ENCODE results near the gene ZSWIM1. TPM values are rescaled to one million over a fixed set of nuclear protein-coding genes. Genes with fewer than 3 reads are reported as not detected.

The ZSWIM1 gene
- total and polyA plus RNA-seq, 2 of the 13 experiments (the other 11 are each of a cell fraction or from before 2014, with no cell fraction given), result 9.5 to 11.7 TPM

DNA sequence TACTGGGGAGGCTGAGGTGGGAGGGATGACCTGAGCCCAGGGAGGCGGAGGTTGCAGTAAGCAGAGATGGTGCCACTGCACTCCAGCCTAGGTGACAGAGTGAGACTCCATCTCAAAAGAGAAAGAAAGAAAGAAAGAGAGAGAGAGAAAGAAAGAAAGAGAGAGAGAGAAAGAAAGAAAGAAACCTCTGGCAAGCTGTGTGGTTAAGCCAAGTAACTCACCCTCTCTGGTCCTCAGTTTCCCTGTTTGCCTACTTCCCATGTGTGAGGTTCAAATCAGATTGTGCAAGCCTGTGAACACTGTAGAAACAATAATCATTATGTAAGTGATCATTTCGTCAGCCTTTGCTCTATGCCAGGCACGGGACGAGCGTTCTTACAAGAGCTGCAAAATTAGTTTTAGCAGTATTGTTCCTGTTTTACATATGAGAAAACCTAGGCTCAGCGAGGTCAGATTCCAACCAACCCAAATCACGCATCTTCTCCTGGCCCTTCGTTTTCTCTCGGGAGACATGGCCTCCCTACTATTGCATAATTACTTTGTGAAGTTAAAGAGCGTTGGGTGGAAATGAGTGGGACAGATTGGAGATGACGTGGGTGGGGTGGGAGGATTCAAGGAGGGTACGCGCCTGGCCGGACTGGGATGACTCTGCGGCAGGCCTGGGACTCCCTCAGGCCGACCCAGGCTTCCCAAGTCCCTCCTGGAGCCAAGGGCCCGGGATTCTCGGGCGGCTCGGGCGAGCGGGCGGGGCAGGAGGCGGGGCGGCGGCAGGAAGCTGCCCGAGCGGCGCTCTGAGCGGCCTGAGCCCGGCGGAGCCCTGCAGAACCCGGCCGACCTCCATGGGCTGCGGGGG is 47.8 kb upstream of the ZSWIM1 start, which contains the start of gene SNX21 (continued):
- TF ChIP-seq SRSF4 (IDR thresholded peaks at IDR 0.05; ENCODE audit: low read depth, low read length, poor library complexity, severe bottlenecking) (no peak), PAF1 (CRISPR knock-in tag; IDR thresholded peaks at IDR 0.05) (no peak), BRCA1 (CRISPR knock-in tag; IDR thresholded peaks at IDR 0.05) (peak; percentile 24; the same call in 1 of the 2 replicates), PITX1 (CRISPR knock-in tag; IDR thresholded peaks at IDR 0.05) (peak; percentile 26; the same call in 1 of the 2 replicates), MIER2 (CRISPR knock-in tag; IDR thresholded peaks at IDR 0.05) (no peak), CHD4 (IDR thresholded peaks at IDR 0.05; ENCODE audit: borderline replicate concordance, low read length) (no peak; the same call in 1 of the 2 replicates), RCOR2 (CRISPR knock-in tag; IDR thresholded peaks at IDR 0.05) (peak; percentile 16; the same call in 1 of the 2 replicates), KDM1A (CRISPR knock-in tag; IDR thresholded peaks at IDR 0.05) (no peak; the same call in 1 of the 2 replicates), ZFY (CRISPR knock-in tag; IDR thresholded peaks at IDR 0.05) (peak; percentile 94), SRF (IDR thresholded peaks at IDR 0.05; ENCODE audit: low read depth, low read length) (no peak), HNRNPK (IDR thresholded peaks at IDR 0.05; ENCODE audit: low read depth, low read length, poor library complexity, severe bottlenecking) (peak; percentile 70), ERF (CRISPR knock-in tag; IDR thresholded peaks at IDR 0.05) (peak; percentile 1), ZNF333 (CRISPR knock-in tag; IDR thresholded peaks at IDR 0.05; ENCODE audit: borderline replicate concordance) (no peak), NFE2 (CRISPR knock-in tag; IDR thresholded peaks at IDR 0.05) (no peak), ZBTB42 (CRISPR knock-in tag; IDR thresholded peaks at IDR 0.05) (no peak), JDP2 (CRISPR knock-in tag; IDR thresholded peaks at IDR 0.05; ENCODE audit: borderline replicate concordance) (no peak), ESRRA (CRISPR knock-in tag; IDR thresholded peaks at IDR 0.05; ENCODE audit: low read depth) (no peak; the same call in 1 of the 2 replicates), ZNF556 (CRISPR knock-in tag; IDR thresholded peaks at IDR 0.05; ENCODE audit: borderline replicate concordance) (no peak; the same call in 1 of the 2 replicates), NCOA1 (CRISPR knock-in tag; IDR thresholded peaks at IDR 0.05) (peak; percentile 46), FOXK1 (CRISPR knock-in tag; IDR thresholded peaks at IDR 0.05; ENCODE audit: borderline replicate concordance, low read depth) (no peak), NPAS2 (CRISPR knock-in tag; IDR thresholded peaks at IDR 0.05; ENCODE audit: borderline replicate concordance) (no peak), TEAD3 (CRISPR knock-in tag; optimal IDR thresholded peaks at IDR 0.05; ENCODE audit: borderline replicate concordance) (peak; percentile 12), JUNB (CRISPR knock-in tag; IDR thresholded peaks at IDR 0.05; ENCODE audit: borderline replicate concordance) (no peak), YEATS4 (CRISPR knock-in tag; IDR thresholded peaks at IDR 0.05; ENCODE audit: borderline replicate concordance) (peak; percentile 95), RFX5 (IDR thresholded peaks at IDR 0.05; ENCODE audit: low read depth, low read length) (no peak), POLR2AphosphoS2 (IDR thresholded peaks at IDR 0.05; ENCODE audit: low read depth, low read length) (no peak)
- TF ChIP-seq, protein P1, sequence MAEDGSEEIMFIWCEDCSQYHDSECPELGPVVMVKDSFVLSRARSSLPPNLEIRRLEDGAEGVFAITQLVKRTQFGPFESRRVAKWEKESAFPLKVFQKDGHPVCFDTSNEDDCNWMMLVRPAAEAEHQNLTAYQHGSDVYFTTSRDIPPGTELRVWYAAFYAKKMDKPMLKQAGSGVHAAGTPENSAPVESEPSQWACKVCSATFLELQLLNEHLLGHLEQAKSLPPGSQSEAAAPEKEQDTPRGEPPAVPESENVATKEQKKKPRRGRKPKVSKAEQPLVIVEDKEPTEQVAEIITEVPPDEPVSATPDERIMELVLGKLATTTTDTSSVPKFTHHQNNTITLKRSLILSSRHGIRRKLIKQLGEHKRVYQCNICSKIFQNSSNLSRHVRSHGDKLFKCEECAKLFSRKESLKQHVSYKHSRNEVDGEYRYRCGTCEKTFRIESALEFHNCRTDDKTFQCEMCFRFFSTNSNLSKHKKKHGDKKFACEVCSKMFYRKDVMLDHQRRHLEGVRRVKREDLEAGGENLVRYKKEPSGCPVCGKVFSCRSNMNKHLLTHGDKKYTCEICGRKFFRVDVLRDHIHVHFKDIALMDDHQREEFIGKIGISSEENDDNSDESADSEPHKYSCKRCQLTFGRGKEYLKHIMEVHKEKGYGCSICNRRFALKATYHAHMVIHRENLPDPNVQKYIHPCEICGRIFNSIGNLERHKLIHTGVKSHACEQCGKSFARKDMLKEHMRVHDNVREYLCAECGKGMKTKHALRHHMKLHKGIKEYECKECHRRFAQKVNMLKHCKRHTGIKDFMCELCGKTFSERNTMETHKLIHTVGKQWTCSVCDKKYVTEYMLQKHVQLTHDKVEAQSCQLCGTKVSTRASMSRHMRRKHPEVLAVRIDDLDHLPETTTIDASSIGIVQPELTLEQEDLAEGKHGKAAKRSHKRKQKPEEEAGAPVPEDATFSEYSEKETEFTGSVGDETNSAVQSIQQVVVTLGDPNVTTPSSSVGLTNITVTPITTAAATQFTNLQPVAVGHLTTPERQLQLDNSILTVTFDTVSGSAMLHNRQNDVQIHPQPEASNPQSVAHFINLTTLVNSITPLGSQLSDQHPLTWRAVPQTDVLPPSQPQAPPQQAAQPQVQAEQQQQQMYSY (CRISPR knock-in tag; IDR thresholded peaks at IDR 0.05), result peak; percentile 95
- TF ChIP-seq, protein P2, sequence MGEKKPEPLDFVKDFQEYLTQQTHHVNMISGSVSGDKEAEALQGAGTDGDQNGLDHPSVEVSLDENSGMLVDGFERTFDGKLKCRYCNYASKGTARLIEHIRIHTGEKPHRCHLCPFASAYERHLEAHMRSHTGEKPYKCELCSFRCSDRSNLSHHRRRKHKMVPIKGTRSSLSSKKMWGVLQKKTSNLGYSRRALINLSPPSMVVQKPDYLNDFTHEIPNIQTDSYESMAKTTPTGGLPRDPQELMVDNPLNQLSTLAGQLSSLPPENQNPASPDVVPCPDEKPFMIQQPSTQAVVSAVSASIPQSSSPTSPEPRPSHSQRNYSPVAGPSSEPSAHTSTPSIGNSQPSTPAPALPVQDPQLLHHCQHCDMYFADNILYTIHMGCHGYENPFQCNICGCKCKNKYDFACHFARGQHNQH (CRISPR knock-in tag; IDR thresholded peaks at IDR 0.05), result no peak; the same call in none of the 2 replicates
